Endometrial microvascular endothelial cells (primary cell): ENCODE results near the gene ARHGAP31. TPM values are rescaled to one million over a fixed set of nuclear protein-coding genes. Genes with fewer than 3 reads are reported as not detected.
"Not testable (repeated sequence)": the region's sequence is repeated elsewhere in the genome, so short reads cannot be mapped to it uniquely, and the experiment has no call there.

Source experiments
- in situ Hi-C: cut with HindIII; loops from 2 replicates; pipeline ENCODE4 v1.10.0; 2017; ENCODE audit warnings: low sequenced_read_pairs, low pct_unique_long_range_greater_than_20kb; ENCODE audit errors: inconsistent ontology term
- total RNA-seq: library from RNA; depleted of rRNA; stranded (reverse); fragments of >200 nt; gene quantifications from one replicate; pipeline ENCODE4 v1.2.3, GENCODE V29; 2015; ENCODE audit errors: inconsistent ontology term

ARHGAP31 gene
- total RNA-seq, 1 donor from 2014 or later, result 39.4 TPM

DNA sequence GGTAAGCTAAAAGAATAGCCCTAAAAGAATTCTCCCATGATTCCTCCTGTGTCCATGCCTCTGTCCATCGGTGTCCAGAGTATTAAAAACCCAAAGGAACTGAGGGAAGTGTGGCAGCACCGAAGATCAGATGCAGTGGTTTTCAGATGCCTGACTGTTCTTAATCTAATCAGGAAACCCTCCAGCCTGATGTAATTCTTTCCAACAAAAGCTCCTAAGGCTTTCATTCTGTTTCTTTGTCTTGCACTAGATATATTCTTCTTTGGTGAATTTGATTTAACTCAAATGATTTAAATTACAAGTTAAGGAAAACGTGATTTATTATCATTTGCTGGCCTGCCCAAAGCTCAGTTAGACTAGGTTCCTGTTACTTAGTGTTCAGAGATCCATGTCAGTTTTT, 71.2 kb downstream of the ARHGAP31 start:
- in situ Hi-C loops, result no loop called here

DNA sequence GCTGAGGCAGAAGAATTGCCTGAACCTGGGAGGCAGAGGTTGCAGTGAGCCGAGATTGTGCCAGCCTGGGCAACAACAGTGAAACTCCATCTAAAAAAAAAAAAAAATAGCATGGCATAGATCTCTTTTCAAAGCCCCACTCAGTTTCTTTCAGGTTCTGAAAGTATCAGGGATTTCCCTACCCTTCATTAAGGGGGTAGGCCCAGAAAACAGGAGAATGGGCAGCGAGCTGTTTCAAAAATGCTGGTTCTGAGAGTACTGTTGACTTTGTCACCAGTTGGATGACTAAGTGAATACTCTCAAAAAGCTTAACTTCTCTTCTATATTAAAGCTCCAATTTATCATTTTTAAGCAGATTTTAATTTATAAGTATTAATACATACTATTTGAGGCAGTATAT, 72.8 kb downstream of the ARHGAP31 start:
- in situ Hi-C loops, result no loop called here

DNA sequence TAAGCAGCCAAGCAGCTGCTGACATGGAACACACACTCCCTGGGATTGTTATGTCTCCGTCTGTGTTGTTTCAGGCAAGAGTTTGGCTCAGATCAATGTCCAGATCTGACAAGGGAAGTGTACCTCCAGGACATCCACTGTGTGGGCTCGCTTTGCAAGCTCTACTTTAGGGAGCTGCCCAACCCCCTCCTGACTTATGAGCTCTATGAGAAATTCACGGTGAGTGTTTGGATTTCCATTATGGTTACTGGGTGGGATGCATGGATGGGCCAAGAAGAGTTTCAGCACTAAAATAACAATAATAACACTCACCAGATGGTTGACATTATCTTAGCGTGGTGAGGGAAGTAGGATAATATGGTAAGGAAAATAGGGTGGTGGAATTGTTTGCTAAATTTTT, 74.1 kb downstream of the ARHGAP31 start:
- in situ Hi-C loops, result no loop called here

DNA sequence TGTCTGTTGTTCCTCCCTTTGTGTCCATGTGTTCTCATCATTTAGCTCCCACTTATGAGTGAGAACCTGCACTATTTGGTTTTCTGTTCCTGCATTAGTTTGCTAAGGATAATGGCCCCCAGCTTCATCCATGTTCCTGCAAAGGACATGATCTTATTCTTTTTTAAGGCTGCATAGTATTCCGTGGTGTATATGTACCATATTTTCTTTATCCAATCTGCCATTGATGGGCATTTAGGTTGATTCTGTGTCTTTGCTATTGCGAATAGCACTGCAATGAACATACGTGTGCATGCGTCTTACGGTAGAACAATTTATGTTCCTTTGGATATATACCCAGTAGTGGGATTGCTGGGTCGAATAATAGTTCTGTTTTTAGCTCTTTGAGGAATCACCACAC, 77.6 kb downstream of the ARHGAP31 start:
- in situ Hi-C loops, result not testable (repeated sequence)

DNA sequence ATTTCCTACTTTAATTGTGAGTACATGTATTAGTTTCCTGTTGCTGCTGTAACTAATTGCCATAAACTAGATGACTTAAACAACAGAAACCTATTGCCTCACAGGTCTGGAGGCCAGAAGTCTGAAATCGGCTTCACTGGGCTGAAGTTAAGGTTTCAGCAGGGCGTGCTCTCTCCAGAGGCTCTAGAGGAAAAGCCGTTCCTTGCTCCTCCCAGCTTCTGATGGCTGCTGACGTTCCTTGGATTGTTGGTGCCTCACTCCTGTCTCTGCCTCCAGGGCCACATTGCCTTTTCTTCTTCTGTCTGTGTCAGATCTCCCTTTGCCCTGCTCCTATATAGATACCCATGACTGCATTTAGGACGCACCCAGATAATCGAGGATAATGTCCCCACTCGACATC, 80.9 kb downstream of the ARHGAP31 start:
- in situ Hi-C loops, result no loop called here

DNA sequence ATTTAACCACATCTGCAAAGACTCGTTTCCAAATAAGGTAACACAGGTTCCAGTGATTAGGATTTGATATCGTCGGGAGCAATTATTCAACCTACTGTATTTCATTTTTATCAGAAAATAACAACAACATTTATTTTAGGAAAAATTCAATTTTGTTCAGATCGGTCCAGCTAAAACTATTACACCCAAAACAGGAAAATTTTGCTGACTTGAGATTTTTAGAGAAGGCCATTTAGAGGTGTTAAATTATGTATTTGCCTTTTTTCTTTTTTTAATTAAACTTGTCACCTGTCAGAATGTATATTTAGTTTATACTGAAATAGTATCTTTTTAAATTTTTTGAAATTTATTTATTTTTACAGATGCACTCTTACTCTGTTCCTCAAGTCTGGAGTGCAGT, 81.3 kb downstream of the ARHGAP31 start:
- in situ Hi-C loops, result no loop called here

DNA sequence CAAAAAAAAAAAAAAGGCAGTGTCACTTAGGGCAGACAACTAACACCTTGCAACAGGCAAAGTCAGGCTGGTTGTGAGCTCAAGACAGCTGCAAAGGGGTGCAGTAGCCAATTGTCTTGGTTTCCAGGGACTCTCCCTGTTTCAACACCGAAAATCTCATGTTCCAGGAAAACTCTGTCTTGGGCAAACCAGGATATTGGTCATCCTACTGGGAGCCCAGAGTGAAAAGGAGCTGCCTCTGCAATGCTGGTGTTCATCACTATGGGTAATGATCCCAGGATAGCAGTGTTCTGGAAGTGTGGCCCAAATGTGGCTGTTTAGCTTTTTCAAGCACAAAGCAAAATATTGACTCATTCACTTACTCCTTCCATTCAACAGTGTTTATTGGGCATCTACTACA, 82.6 kb downstream of the ARHGAP31 start:
- in situ Hi-C loops, result no loop called here

DNA sequence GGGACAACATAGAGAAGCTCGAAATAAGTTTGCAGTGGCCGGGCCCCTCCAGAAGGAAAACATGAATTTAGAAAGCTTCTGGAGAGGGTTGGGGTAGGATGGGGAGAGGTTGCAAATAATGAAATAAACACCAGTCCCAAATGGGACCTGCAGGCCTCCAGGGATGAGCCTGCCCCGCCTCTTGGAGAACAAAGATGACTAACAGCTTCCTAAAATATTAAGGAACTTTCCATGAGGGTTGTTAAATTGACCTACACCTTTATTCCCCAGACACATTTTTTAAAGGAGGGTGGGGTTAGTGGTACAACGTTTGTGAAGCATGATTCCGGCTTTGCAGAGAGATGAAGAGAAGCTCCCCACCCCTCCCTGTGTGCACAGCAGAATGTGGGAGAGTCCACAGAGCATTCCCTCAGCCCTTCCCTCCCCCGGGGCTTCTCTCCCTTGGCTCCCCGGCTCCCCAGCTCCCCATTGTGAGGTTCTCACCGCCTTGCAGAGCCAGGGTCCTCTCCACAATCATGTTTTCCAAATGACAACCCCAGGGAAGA, 84.1 kb downstream of the ARHGAP31 start:
- in situ Hi-C loops, result no loop called here

DNA sequence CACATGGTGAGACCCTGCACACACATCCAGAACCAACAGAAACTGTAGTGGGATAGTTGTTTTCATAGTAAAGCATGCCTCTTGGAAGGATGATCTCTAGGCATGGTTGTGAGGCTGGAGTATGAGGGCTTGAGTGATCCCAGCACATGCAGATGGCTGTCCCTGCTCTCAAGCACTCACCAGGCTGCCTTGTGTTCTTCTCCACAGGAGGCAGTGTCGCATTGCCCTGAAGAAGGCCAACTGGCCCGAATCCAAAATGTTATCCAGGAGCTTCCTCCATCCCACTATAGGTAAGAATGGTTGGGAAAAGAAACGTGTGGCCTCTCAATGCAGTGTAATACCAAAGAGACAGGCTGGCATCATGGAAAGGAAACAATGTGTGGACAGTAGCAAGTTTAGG, 86.5 kb downstream of the ARHGAP31 start:
- in situ Hi-C loops, result no loop called here

DNA sequence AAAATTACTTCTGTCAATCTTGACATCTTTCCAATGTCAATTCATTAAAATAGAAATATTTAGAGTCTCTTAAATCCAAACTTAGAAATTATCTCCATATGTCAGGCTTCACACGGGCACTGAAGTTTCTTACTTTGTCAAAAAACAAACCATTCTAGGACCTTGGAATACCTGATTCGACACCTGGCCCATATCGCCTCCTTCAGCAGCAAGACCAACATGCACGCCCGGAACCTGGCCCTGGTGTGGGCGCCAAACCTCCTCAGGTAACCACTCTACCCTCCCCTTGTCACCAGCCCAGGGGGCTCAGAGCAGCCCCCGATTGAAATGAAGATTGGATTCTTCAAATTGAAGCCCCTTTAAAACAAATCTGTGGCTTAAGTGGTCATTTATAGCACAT, 88.0 kb downstream of the ARHGAP31 start:
- in situ Hi-C loops, result no loop called here

DNA sequence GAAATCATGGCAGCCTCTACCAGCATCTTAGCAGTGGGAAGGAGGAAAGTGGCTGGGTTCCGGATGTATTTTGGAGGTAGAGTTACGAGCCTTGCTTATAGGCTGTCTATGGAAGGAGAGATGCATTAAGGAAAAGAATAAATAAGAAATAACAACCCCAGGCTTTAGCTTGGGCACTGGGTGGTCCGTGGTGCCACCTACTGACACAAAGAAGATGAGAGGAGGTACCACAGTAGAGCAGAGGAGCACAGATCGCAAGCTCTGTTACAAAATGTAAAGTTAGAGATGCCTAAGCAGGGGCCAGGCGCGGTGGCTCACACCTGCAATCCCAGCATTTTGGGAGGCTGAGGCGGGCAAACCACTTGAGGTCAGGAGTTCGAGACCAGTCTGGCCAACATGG, 94.4 kb downstream of the ARHGAP31 start:
- in situ Hi-C loops, result no loop called here

DNA sequence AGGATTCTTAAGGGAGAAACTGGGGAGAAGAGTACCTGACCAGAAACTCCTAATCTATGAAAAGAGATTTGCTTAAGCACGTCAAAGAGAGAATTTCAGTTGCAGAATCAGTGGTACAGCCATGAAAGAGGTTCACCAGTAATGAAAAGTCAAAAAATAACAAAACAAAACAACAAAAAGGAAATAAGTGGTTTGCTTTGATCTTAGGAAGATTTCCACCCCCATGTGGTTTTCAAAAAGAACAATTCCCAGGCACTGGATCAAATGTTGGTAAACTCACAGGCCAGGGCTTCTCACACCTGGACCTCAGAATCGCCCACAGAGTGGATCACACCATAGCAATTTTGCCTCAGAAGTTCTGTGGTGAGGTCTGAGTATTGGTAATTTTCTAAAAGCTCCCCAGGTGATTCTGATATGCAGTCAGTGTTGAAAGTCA, 101.8 kb downstream of the ARHGAP31 start:
- in situ Hi-C loops, result no loop called here

DNA sequence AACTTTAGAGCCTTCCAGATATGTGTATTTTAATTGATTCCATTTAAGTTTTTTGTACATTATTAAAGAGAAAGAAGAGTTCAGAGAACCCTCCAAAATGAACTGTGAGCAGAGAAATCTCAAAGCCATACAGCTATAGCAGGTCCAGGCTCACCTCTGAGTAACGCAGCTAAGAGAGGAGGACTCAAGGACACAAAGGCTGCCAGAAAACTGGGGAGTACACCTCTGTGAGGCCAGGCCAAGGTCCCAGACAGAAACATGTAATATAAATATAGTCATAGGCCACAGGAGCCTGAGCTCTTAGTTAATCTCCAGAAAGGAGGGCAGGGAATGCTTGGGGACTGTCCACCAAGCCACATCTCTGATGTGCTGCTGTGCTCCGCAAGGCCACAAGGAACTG, 102.7 kb downstream of the ARHGAP31 start:
- in situ Hi-C loops, result no loop called here

DNA sequence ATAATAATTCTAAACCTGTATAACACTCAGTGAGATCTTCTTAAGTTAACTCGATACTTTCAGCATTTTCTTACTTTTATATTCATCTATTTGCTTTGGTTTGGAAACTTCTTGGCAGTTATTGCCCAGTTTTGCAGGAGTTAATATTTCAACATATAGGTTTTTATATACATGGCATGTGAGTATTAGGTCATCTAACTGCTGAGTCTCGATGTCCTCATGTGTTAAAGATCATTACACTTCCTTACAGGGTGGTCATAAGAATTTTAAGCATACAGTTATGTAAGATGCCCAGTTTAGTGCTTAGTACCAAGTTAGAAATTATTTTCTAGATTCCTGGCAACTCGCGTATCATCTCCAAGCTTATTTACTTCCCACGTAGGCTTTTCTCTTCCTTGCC, 106.3 kb downstream of the ARHGAP31 start:
- in situ Hi-C loops, result no loop called here

DNA sequence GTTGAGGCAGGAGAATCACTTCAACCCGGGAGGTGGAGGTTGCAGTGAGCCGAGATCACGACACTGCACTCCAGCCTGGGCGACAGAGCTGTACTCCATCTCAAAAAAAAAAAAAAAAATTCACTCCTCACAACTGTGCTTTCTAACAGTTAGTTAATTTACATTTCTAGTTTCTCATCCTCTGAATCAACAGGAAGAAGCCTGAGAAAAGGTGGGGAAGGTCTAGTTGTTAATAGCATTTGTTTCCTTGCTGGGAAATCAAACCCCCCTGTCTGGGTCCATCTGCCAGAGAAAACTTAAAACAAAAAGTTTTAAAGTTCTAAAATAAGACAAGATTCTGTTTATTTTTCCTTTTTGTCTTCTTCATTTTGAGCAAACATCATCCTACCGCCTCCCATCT, 106.9 kb downstream of the ARHGAP31 start:
- in situ Hi-C loops, result no loop called here

DNA sequence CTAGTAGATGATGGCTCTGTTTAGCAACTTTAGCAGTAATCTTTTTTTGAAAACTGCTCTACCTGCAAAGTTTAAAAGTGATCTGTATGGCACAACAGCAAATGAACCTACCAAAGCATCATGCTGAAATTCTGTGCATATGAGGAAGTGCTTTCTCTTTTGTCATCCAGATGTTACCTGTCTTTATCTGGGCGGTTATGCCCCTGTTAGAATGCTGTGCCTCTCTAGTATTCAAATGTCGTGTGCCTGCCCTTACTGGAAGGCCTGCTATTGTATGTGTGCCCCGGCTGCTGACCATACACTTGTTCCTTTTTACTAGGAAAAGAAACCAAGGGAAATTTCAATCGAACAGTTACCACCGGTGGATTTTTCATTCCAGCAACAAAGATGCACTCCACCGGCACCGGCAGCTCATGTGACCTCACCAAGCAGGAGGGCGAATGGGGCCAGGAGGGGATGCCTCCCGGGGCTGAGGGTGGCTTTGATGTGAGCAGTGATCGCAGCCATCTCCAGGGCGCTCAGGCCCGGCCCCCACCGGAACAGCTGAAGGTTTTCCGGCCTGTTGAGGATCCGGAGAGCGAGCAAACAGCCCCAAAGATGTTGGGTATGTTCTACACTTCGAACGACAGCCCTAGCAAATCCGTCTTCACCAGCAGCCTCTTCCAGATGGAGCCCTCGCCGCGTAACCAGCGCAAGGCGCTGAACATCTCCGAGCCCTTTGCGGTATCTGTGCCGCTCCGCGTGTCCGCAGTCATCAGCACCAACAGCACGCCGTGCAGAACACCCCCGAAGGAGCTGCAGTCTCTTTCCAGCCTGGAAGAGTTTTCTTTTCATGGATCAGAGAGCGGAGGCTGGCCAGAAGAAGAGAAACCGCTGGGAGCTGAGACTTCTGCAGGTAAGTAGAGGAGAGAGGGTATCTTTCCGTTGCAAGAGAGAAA, 107.6 kb downstream of the ARHGAP31 start:
- in situ Hi-C loops, result no loop called here

DNA sequence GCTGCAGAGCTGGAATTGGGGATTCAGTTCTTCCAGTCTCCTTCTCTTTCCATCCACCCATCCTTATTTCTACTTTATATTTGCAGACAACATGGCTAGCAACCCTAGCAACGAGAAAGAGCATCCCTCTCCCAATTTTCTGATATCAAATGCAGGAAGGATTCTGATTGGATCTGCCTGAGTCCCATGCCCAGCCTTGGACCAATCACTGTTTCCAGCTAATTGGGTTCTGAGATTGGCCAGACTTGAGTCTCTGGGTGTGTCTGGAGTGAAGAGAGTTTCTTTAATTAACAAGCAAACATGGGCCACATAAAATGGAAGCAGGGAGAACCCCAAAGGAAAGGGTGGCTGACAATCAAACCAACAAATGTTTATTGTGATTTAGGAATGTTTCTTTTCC, 108.6 kb downstream of the ARHGAP31 start:
- in situ Hi-C loops, result no loop called here

DNA sequence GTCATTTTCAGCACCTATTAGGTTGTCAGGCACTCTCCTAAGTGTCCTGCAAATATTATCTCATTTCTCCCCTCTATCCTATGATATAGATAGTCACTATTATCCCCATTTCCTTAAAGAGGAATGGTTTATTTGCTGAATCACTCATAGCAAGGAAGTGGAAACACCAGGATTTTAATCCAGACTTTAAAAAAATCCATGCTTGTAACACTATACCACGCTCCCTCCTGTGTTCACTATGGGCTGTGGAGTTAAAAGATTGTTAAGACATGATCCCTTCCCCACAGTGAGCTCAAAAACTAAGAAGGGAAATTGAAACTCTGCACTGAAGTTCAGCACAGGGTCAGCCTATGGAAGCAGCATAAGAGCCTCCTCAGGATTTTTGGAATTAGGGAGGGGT, 109.0 kb downstream of the ARHGAP31 start:
- in situ Hi-C loops, result no loop called here

DNA sequence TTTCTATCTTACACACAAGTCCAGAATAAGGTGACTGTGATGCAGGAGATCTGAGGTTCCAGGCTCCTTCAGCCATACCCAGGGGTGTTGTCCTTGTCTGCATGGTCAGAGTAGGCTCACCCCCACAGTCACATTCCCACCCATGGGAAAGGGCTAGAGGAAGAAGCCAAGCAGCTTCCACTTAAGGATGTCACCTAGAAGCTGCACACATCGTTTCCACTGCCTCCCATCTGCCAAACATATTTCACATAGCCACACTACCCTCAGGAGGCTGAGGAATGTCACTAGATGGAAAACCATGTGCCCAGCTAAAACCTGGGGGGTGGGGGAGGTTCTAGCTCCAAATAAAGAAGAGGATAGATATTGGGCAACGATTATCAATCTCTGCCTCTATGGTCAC, 111.1 kb downstream of the ARHGAP31 start:
- in situ Hi-C loops, result no loop called here

DNA sequence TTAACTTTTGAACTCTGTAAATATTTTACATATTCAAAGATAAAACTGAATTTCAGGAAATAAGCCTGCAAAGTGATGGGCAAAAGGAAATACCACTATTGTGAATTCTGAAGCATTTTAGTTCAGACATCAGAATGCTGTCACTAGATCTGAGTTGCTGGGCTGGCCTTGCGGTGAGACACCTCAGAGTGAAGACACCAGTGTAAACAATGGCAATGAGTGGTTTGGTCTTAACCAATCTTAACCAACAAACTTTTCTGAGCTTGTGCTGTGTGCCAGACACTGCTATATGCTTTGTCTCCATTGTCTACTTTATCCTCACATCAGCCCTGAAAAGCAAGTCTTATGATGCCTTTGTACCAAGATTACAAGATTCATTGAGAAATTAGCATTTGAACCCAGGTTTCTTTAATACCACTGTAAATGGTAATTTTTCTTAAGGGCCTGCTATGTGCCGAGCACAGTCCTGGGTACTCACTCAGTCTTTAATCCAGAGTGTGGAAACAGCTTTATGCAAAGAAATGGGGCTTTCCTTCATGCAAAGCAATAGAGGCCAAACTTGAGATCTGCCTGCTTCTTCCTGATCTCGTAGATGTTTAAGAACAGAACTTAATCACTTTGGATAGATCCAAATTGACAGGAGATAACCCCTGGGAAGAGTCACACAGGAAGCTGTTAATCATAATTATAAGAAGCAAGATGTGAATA, 114.2 kb downstream of the ARHGAP31 start:
- in situ Hi-C loops, result no loop called here
